IMR-90 (cell line): ENCODE measurements around the gene TACC3. TPM values are rescaled to one million over a fixed set of nuclear protein-coding genes. Genes with fewer than 3 reads are reported as not detected.

ENCODE experiments used
- ATAC-seq: fragments of 200-7000 bp; cut with Tn5 transposase; 2 replicates; pipeline ENCODE4 v1.9.1; 2020; ENCODE audit warnings: low read depth, mild to moderate bottlenecking, moderate library complexity
- BruUV-seq: library from RNA; stranded (reverse); fragments of 400-500 nt; replicated peaks from 2 replicates; lab custom pipeline; 2021; lab: Mats Ljungman, UMichigan
- CTCF ChIA-PET: fragments of 300-600 bp; formaldehyde crosslinking; extraction: SDS; loops from one replicate; lab custom pipeline; 2021; ENCODE audit warnings: antibody characterized with exemption; lab: Yijun Ruan, JAX
- POLR2A ChIA-PET: fragments of 300-600 bp; sonication (Branson Sonifier 250); formaldehyde crosslinking; loops from one replicate; lab custom pipeline; 2022; ENCODE audit warnings: antibody characterized with exemption; ENCODE audit not compliant: unreplicated experiment; lab: Charles Lee
- DNase-seq: peaks from one replicate; pipeline ENCODE4 v3.0.0; 2013
- H2AFZ ChIP-seq: replicated peaks from 2 replicates; pipeline ENCODE3; 2013; ENCODE audit warnings: low read length, mild to moderate bottlenecking; ENCODE audit not compliant: poor library complexity
- H2AK5ac ChIP-seq: 2 replicates; pipeline ENCODE4 v1.6.1; 2013; ENCODE audit warnings: low read depth, low read length, inconsistent platforms
- H2AK9ac ChIP-seq: replicated peaks from 2 replicates; pipeline ENCODE3; 2013; ENCODE audit warnings: mild to moderate bottlenecking, low read depth, low read length, moderate library complexity; ENCODE audit not compliant: poor library complexity
- H2BK120ac ChIP-seq: 2 replicates; pipeline ENCODE4 v1.6.1; 2013; ENCODE audit warnings: low read depth, low read length, inconsistent platforms
- H2BK15ac ChIP-seq: 3 replicates; pipeline ENCODE4 v1.6.1; 2013; ENCODE audit warnings: low read depth, low read length, inconsistent platforms
- H2BK20ac ChIP-seq: 2 replicates; pipeline ENCODE4 v1.6.1; 2013; ENCODE audit warnings: low read depth, mild to moderate bottlenecking, inconsistent platforms, low read length, moderate library complexity
- H2BK5ac ChIP-seq: 2 replicates; pipeline ENCODE4 v1.6.1; 2013; ENCODE audit warnings: mild to moderate bottlenecking, low read depth, low read length, inconsistent platforms; ENCODE audit not compliant: poor library complexity, severe bottlenecking
- H3K14ac ChIP-seq: replicated peaks from 2 replicates; pipeline ENCODE4 v1.6.1; 2013; ENCODE audit warnings: low read depth, low read length, inconsistent platforms
- H3K18ac ChIP-seq: 2 replicates; pipeline ENCODE4 v1.6.1; 2013; ENCODE audit warnings: low read depth, low read length, control low read depth
- H3K23ac ChIP-seq: 2 replicates; pipeline ENCODE4 v1.6.1; 2013; ENCODE audit warnings: low read depth, low read length, inconsistent platforms
- H3K27ac ChIP-seq: 2 replicates; pipeline ENCODE4 v1.5.1; 2013; ENCODE audit warnings: mild to moderate bottlenecking, control low read depth, low read length; ENCODE audit not compliant: insufficient read depth
- H3K27me3 ChIP-seq: 2 replicates; pipeline ENCODE4 v1.6.1; 2013; ENCODE audit warnings: low read length; ENCODE audit not compliant: control insufficient read depth, insufficient read depth
- H3K36me3 ChIP-seq: 2 replicates; pipeline ENCODE4 v1.6.1; 2013; ENCODE audit warnings: low read length, mixed read lengths; ENCODE audit not compliant: control insufficient read depth, insufficient read depth
- H3K4ac ChIP-seq: 2 replicates; pipeline ENCODE4 v1.6.1; 2013; ENCODE audit warnings: low read depth, low read length, inconsistent platforms
- H3K4me1 ChIP-seq: 2 replicates; pipeline ENCODE4 v1.6.1; 2013; ENCODE audit warnings: low read length, mixed read lengths; ENCODE audit not compliant: control insufficient read depth, insufficient read depth
- H3K4me2 ChIP-seq: 2 replicates; pipeline ENCODE4 v1.6.1; 2013; ENCODE audit warnings: low read depth, mild to moderate bottlenecking, control low read depth, low read length, moderate library complexity
- H3K4me3 ChIP-seq: 2 replicates; pipeline ENCODE4 v1.5.1; 2013; ENCODE audit warnings: low read depth, mild to moderate bottlenecking, control low read depth, low read length, moderate library complexity; ENCODE audit not compliant: insufficient read depth
- H3K56ac ChIP-seq: 2 replicates; pipeline ENCODE4 v1.6.1; 2013; ENCODE audit warnings: low read length, inconsistent platforms; ENCODE audit not compliant: insufficient read depth; ENCODE audit errors: extremely low read depth
- H3K79me1 ChIP-seq, 2 experiments: 2 replicates each; pipeline ENCODE4 v1.6.1; 2013; ENCODE audit warnings: low read length in 2 of 2, inconsistent platforms in 1 of 2, low read depth in 1 of 2
- H3K9ac ChIP-seq: 2 replicates; pipeline ENCODE4 v1.6.1; 2013; ENCODE audit warnings: low read depth, low read length, control low read depth
- H3K9me1 ChIP-seq: 2 replicates; pipeline ENCODE4 v1.6.1; 2013; ENCODE audit warnings: low read length, inconsistent platforms; ENCODE audit not compliant: insufficient read depth
- H3K9me3 ChIP-seq: 2 replicates; pipeline ENCODE4 v1.6.1; 2013; ENCODE audit warnings: low read length; ENCODE audit not compliant: control insufficient read depth, insufficient read depth
- H4K20me1 ChIP-seq: 2 replicates; pipeline ENCODE4 v1.6.1; 2013; ENCODE audit warnings: low read length, inconsistent platforms; ENCODE audit not compliant: insufficient read depth
- H4K5ac ChIP-seq: 2 replicates; pipeline ENCODE4 v1.6.1; 2013; ENCODE audit warnings: mild to moderate bottlenecking, low read depth, low read length, control low read depth
- H4K8ac ChIP-seq, 2 experiments: 2 replicates each; pipeline ENCODE4 v1.6.1; 2013; ENCODE audit warnings: low read depth in 2 of 2, low read length in 2 of 2, control low read depth in 1 of 2, inconsistent platforms in 1 of 2
- H4K91ac ChIP-seq: 2 replicates; pipeline ENCODE4 v1.6.1; 2013; ENCODE audit warnings: low read depth, low read length, inconsistent platforms; ENCODE audit not compliant: insufficient read depth
- BHLHE40 ChIP-seq: fragments of 150-350 bp; IDR thresholded peaks from 2 replicates; pipeline ENCODE4 v1.6.1; 2016; ENCODE audit warnings: mild to moderate bottlenecking, low read depth, low read length
- CEBPB ChIP-seq: IDR thresholded peaks from 2 replicates; pipeline ENCODE4 v1.6.1; 2012; ENCODE audit warnings: low read depth, low read length, improper control_type of control experiment
- CHD1 ChIP-seq: IDR thresholded peaks from 2 replicates; pipeline ENCODE4 v1.6.1; 2012; ENCODE audit warnings: low read depth, low read length, improper control_type of control experiment
- MXI1 ChIP-seq: IDR thresholded peaks from 2 replicates; pipeline ENCODE4 v1.6.1; 2012; ENCODE audit warnings: low read depth, mild to moderate bottlenecking, low read length, moderate library complexity, borderline replicate concordance
- NFE2L2 ChIP-seq: fragments of 150-350 bp; IDR thresholded peaks from 2 replicates; pipeline ENCODE4 v1.6.1; 2016; ENCODE audit warnings: low read depth, mild to moderate bottlenecking, low read length
- POLR2A ChIP-seq: IDR thresholded peaks from 2 replicates; pipeline ENCODE4 v1.6.1; 2012; ENCODE audit warnings: mild to moderate bottlenecking, low read depth, low read length
- RCOR1 ChIP-seq: IDR thresholded peaks from 2 replicates; pipeline ENCODE4 v1.6.1; 2012; ENCODE audit warnings: mild to moderate bottlenecking, low read length, improper control_type of control experiment; ENCODE audit not compliant: insufficient replicate concordance
- SMC3 ChIP-seq: fragments of 150-350 bp; IDR thresholded peaks from 2 replicates; pipeline ENCODE4 v1.6.1; 2016; ENCODE audit warnings: low read depth, mild to moderate bottlenecking, antibody characterized with exemption, low read length, moderate library complexity
- WGBS, 2 experiments: methylation state at CpG; one replicate each; pipeline versions ENCODE4 v1.1.5 to v1.1.7; 2013; ENCODE audit warnings: missing lambda C conversion rate in 2 of 2; ENCODE audit not compliant: insufficient read length in 1 of 2; ENCODE audit errors: extremely low coverage in 2 of 2; 5-methylcytosine and 5-hydroxymethylcytosine counted together
- dilution Hi-C: fragments of 300-500 bp; cut with HindIII; formaldehyde crosslinking; loops from one replicate; pipeline ENCODE4 v1.14.3; 2018; ENCODE audit warnings: low sequenced_read_pairs; ENCODE audit not compliant: unreplicated experiment
- in situ Hi-C: fragments of 300-500 bp; cut with MboI; formaldehyde crosslinking; loops from 3 replicates; pipeline ENCODE4 v1.14.3; 2019; ENCODE audit warnings: low sequenced_read_pairs, inconsistent platforms, mixed read lengths
- intact Hi-C: fragments of 100-400 bp; cut with micrococcal nuclease; formaldehyde crosslinking; loops from 2 replicates; pipeline ENCODE4 v1.10.0; 2022
- polyA plus RNA-seq, 3 experiments: library from polyadenylated mRNA; depleted of rRNA; stranded (reverse); fragments of >200 nt; gene quantifications; 2 replicates each; pipeline ENCODE4 v1.2.3, GENCODE V29; 2012; ENCODE audit warnings: low replicate concordance in 1 of 3
- total RNA-seq: library from RNA; depleted of rRNA; stranded (reverse); fragments of >200 nt; gene quantifications from 2 replicates; pipeline ENCODE4 v1.2.3, GENCODE V29; 2012

TACC3 gene
- total and polyA plus RNA-seq, 2 of the 4 experiments (the other 2 are of a cell fraction) = 15.1 to 49.7 TPM

GRCh38 chr4:1756893-1757779, 35.8 kb downstream of the TACC3 start (continued):
- no peak for TF ChIP-seq RCOR1
- no peak for TF ChIP-seq POLR2A

DNA sequence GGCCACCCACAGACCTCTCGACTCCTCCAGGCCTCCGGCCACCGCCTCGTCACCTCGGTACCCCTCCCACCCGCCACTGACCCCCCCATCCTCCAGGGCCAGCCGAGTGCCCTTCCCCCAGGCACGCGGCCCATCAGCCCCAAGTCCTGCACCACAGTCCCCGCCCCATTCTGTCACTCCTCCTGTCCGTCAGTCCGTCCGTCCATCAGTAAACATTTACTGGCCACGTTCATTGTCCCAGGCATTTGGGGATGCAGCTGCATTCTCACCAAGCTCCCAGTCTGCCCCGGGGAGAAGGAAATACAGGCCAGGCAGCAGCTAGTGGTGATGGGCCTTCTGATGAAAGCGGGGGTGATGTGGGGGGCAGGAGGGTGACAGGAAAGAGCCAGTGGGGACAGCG, 36.5 kb downstream of the TACC3 start:
- Histone ChIP-seq H3K56ac (no peak overlapping the region), H3K18ac (no peak overlapping the region), H3K36me3 (no peaks in the 10 kb centered on the region), H3K27ac (no peak overlapping the region), H3K9me1 (no peaks in the 10 kb centered on the region), H3K4me3 (no peak overlapping the region), H2BK20ac (no peak overlapping the region), H2AK5ac (no peak overlapping the region), H4K91ac (no peak overlapping the region), H3K9me3 (no peaks in the 10 kb centered on the region), H3K9ac (no peak overlapping the region), H4K5ac (no peak overlapping the region), H3K23ac (no peak overlapping the region), H2AK9ac (peak overlapping the region; percentile 28), H3K4ac (no peak overlapping the region), H2BK15ac (no peak overlapping the region), H2BK120ac (no peak overlapping the region), H2AFZ (no peak overlapping the region), H3K4me1 (no peaks in the 10 kb centered on the region), H3K14ac (no peak overlapping the region), H3K79me1 (no peaks in the 10 kb centered on the region), H3K27me3 (no peaks in the 10 kb centered on the region; the same call in 1 of the 2 replicates), H3K4me2 (no peak overlapping the region), H2BK5ac (no peak overlapping the region), H4K20me1 (no peaks in the 10 kb centered on the region), H4K8ac (no peak overlapping the region)
- ChIA-PET POLR2A (no interaction called here), CTCF (interaction anchor here (0.6 kb wide), 1 partner anchor 88 kb away, joined by 5 read pairs; no protein-coding TSS in a partner anchor)
- ATAC-seq = no peak
- 63% methylated on average over 4 of the region's 17 CpGs; no CpG with 5 or more reads in 1 of the 2 experiments for WGBS, 2 experiments
- in situ Hi-C loops = no loop called here
- DNase-seq = no peak
- TF ChIP-seq SMC3 (no peak), CHD1 (no peak), NFE2L2 (no peak), POLR2A (no peak), CEBPB (no peak), MXI1 (no peak), BHLHE40 (no peak)
- BruUV-seq = no TSS peak
- intact Hi-C loops = no loop called here
- dilution Hi-C loops = no loop called here
